ENCODE results near the gene GPR42.
"Not testable (repeated sequence)": the region's sequence is repeated elsewhere in the genome, so short reads cannot be mapped to it uniquely, and the experiment has no call there.

The GPR42 gene

DNA sequence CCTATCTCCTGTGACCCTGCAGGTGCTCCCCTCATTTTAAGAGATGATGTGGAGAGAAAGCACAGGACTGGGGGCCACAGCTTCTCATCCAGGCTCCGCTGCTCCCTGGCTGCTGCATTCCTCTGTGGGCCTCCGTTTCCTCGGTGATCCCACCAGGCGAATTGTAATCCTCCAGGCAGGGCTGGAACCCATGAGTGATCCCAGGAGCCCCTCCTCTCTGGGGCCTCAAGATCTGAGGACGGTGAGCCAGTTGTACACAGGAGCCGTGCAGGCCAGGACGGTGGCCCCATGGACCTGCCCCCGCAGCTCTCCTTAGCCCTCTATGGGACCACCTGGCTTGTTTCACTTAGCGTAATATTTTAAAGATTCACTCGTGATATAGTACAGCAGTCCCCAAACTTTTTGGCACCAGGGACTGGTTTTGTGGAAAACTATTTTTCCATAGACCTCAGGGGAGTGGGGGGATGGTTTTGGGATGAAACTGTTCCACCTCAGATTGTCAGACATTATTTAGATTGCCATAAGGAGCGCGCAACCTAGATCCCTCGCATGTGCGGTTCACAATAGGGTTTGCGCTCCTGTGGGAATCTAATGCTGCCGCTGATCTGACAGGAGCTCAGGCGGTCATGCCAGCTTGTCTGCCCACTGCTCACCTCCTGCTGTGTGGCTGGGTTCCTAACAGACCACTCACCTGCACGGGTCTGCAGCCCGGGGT, 7.0 kb upstream of the GPR42 start:
- no peak for DNase-seq

DNA sequence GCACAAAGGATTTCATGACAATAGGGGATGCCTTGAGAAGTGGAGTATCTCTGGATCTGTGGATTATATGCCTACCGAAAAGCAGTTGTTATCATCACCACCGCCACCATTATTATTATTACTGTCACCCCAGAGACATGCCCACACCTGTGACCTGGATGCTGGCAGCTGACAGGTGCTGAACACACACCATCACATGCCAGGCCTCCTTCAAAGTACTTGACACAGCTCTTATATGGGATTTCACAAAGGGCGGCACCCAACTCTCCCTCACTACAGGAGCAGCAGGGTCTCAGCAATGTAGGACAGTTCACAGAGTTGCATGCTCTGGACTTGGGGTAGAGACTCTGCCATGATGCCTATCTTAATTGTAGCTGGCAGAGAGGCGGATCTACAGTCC, 5.6 kb upstream of the GPR42 start:
- DNase-seq = no peak

DNA sequence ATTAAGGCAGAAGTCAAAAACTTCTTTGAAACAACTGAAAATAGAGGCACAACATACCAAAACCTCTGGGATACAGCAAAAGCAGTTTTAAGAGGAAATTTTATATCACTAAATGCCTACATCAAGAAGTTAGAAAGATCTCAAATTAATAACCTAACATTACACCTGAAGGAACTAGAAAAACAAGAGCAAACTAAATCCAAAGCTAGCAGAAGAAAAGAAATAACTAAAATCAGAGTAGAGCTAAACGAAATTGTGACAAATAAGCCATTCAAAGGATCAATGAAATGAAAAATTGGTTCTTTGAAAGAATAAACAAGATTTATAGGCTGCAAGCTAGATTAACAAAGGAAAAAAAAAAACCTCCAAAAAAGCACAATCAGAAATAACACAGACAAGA, 2.5 kb upstream of the GPR42 start:
- DNase-seq = no peak

DNA sequence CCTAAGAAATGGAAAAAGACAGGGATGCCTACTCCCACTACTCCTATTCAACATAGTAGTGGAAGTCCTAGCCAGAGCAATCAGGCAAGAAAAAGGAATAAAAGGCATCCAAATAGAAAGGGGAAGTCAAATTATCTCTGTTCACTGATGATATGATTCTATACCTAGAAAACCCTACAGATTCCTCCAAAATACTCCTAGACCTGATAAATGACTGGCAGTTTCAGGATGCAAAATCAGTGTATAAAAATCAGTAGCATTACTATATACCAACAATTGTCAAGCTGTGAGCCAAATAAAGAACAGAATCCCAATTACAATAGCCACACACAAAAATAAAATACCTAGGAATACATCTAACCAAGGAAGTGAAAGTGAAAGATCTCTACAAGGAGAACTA, 1.3 kb upstream of the GPR42 start:
- no peak for DNase-seq

DNA sequence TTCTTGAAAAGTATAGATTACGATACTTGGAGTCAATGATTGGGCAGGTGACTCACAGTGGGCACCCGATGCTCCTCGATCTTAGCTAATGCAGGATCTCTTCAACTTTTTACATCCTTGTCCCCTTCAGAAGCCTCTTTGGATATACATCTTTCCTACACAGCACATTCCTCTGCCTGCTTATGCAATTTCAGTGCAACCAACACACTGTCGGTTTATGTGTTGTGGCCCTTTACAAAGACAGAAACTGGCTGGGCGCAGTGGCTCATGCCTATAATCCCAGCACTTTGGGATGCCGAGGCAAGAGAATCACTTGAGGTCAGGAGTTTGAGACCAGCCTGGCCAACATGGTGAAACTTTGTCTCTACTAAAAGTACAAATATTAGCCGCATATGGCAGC, 2.6 kb downstream of the GPR42 start:
- no peak for DNase-seq

DNA sequence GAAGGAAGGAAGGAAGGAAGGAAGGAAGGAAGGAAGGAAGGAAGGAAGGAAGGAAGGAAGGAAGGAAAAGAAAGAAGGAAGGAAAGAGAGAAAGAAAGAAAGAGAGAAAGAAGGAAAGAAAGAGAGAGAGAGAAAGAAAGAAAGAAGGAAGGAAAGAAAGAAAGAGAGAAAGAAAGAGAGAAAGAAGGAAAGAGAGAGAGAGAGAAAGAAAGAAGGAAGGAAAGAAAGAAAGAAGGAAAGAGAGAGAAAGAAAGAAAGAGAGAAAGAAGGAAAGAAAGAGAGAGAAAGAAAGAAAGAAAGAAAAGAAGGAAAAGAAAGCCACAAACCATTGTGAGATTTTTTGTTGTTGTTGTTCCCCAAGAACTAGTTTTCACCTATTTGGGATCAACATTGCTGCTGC, 3.2 kb downstream of the GPR42 start:
- DNase-seq = not testable (repeated sequence)

DNA sequence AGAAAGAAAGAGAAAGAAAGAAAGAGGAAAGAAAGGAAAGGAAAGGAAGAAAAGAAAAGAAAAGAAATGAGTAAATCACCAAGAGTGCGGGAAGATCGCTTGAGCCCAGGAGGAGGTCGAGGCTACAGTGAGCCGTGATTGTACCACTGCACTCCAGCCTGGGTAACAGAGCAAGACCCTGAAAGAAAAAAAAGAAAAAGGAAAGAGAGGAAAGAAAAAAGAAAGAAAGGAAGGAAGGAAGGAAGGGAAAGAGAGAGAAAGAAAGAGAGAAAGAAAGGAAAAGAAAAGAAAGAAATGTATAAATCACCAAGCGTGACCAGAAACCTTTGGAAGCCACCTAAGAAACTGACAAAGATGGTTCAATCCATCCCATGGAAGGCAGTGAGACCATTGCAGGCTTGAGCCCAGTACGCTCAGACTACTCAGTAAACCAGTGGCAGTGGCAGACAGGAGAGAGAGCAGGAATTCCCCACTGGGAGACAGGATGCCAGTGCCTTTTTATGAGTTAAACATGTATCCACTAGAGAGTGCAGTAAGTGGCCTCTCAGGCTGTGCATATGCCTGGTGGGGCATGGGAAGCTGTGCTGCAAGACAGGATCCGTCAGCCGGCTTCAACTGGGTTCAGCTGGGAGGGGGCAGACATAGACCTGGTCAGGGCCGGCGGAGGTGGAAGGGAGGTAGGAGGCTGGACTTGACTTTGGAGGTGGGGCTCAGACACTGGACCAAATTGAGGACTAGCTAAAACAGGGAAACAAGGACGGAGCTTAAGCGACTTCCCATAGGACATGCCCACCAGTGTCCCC, 4.8 kb downstream of the GPR42 start:
- DNase-seq = no peak

DNA sequence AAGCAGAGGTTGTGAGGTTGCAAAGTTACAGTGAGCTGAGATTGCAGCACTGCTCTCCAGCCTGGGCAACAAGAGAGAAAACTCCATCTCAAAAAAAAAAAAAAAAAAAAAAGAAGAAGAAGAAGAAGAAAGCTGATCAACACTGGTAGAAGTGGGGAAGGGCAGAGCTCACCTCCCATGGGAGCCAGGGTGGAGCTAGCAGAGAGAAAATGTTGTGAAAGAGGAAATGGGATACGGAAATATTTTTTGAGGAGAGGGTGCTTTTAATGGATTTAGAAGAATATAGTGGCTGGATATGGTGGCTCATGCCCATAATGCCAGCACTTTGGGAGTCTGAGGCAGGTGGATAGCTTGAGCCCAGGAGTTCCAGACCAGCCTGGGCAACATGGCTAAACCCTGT, 6.8 kb downstream of the GPR42 start:
- no peak for DNase-seq

DNA sequence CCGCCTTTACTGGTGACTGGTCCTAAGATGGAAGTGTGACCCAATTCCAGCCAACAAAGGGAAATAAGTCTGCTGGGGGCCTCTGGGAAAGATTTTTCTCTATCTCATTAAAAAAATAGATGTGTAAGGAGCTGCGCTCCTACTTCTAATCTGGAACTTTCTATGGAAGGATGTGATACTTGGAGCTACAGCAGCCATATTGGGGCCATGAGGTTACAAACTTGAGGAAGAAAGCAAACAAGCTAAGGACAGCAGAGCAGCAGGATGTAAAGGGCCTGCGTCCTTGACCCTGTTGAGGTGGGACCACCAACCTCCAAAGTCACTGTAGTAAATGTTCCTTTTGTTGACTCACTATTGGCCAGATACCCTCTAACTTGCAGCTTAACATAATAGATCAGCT, 7.5 kb downstream of the GPR42 start:
- no peak for DNase-seq

DNA sequence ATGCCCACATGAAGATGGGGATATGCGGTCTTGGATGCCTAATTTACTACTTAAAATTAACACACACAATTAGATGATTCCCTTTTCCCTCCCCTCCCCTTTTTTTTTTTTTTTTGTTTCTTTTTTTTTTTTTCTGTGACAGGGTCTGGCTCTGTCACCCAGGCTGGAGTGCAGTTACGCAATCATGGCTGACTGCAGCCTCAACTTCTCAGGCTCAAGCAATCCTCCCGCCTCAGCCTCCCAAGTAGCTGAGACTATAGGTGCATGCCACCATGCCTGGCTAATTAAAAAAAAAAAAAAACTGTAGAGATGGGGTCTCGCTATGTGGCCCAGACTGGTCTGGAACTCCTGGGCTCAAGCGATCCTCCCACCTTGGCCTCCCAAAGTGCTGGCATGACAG, 8.7 kb downstream of the GPR42 start:
- DNase-seq = not testable (repeated sequence)

DNA sequence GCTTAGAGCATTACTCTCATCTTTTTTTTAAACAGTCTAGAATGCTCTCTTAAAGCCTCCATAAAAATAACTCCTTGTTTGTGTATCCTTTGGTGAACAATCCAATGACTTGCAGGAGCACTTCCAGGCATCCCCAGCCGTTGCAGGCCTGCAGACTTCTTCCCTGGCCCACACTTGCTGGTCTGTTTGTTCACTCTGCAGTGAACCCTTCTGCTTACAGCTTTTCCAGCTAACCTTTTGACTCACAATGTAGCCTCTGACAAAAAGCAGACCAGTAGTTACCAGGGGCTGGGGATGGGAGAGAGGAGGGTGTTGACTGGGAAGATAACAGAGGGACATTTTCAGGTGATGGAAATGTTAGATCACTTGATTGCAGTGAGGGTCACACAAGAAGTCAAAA, 9.1 kb downstream of the GPR42 start:
- no peak for DNase-seq

DNA sequence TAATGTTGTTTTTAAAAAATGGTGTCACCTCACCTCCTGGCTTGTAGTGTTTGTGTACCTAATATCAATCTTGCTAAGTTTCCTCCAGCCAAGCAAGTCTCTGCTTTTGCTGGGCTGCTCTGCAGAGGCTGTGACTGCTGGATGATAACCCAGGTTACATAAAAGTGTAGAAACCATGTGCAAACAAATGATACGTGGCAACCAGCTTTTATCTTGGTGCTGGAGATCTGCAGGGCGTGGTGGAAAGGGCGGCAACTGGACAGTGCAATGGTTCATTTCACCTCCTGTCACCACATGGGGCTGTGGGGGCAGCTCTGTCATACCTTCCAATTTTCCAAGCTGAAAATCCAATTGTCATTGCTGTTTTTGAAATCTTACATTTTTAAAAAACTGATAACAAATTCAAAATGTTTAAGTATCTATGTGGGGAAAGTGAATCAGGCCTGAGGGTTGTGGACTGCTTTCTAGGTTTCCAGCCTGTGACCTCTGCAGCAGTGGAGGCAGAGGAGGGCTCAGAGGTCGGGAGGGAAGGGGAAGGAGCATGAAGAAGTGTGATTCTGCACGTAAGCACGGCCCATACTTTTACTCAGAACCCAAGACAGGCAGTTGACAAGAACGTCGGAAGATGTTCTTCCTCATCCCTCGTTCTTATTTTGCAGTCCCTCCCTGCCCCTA, 9.7 kb downstream of the GPR42 start:
- DNase-seq = no peak

DNA sequence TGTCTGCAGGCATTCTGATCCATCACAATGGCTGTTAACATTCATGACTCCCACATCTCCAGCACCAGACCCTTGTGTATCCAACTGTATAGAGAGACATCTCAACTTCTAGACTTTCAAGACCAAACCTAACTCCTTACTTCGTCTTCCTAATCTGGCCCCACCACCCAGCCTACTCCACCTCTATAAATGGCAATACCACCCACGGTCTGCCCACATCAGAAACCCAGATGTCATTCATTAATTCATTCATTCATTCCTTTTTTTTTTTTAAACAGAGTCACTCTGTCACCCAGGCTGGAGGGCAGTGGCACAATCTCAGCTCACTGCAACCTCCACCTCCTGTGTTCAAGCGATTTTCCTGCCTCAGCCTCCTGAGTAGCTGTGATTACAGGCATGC, 10.4 kb downstream of the GPR42 start:
- no peak for DNase-seq

DNA sequence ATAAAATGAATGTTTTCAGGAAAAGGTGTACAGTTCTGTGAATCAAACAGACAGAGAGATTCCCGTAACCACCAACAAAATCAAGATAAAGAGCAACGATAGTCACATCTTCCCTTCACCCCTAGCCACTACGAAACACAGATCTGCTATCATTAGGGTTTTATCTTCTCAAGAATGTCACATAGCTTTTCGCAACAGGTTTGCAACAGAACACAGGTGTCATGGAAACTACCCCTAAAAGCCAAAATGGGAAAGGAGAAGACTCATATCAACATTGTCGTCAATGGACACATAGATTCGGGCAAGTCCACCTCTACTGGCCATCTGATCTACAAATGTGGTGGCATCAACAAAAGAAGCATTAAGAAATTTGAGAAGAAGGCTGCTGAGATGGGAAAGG, 11.1 kb downstream of the GPR42 start:
- no peak for DNase-seq

DNA sequence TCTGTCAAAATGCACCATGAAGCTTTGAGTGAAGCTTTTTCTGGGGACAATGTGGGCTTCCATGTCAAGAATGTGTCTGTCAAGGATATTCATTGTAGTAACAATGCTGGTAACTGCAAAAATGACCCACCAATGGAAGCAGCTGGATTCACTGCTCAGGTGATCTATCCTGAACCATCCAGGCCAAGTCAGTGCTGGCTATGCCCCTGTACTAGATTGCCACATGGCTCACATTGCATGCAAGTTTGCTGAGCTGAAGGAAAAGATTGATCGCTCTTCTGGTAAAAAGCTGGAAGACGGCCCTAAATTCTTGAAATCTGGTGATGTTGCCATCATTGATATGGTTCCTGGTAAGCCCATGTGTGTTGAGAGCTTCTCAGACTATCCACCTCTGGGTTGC, 12.7 kb downstream of the GPR42 start:
- no peak for DNase-seq

DNA sequence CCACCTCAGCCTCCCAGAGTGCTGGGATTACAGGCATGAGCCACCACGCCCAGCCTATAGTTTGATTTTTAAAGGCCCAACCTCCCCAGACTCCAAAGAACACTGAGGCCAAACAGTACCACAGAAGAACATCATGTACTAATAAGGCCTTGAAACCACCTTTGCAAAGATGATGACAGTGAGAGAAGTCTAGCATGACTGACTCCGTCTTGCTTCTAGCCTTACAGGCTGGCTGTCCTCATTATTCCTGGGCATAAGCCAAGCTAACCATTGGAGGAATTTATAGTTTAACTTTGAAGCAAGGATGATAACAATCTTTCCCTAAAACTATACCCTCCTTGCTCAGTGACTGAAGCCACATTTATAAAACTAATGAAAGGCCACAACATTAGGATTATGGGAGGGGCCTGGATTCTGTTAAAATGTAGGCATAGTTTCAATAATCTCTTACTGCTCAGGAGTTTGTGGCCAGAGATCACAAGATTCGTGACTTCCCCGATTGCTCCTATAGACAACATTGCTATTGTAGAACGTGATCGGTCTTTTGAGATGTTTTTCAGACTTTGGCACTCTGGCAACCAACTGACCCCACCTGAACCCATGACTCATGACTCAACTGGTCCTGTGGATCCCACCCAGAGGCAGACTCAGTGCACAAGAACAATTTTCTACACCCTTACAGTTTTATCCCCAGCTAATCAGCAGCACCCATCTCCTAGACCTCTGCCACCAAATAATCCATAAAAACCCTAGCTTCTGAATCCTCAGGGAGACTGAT, 17.6 kb downstream of the GPR42 start:
- DNase-seq = no peak

DNA sequence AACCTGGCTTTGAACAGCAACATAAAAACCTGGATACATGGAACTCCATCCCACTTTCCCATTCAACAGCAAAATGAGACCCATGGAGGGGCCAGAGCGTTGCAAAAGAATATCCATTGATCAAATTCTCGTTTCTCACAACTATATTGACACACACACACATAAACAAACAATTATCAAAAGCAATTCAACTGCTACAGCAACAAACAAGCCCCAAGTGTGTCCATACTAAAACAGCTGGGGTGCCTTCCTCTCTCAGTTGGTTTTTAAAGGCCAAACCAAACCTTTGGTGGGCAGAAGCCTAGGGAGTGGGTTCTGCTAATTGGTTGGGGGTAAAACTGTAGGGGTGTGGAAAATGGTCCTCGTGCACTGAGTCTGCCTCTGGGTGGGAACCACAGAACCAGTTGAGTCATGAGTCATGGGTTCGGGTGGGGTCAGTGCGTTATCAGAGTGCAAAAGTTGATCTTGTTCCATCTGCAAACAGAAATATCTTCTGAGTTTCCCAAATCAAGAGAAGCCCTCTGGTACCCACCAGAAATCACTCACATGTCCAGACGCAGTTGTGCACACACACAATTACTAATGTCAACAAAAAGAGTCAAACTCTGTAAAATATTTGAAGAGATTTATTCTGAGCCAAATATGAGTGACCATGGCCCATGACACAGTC, 18.5 kb downstream of the GPR42 start:
- no peak for DNase-seq

DNA sequence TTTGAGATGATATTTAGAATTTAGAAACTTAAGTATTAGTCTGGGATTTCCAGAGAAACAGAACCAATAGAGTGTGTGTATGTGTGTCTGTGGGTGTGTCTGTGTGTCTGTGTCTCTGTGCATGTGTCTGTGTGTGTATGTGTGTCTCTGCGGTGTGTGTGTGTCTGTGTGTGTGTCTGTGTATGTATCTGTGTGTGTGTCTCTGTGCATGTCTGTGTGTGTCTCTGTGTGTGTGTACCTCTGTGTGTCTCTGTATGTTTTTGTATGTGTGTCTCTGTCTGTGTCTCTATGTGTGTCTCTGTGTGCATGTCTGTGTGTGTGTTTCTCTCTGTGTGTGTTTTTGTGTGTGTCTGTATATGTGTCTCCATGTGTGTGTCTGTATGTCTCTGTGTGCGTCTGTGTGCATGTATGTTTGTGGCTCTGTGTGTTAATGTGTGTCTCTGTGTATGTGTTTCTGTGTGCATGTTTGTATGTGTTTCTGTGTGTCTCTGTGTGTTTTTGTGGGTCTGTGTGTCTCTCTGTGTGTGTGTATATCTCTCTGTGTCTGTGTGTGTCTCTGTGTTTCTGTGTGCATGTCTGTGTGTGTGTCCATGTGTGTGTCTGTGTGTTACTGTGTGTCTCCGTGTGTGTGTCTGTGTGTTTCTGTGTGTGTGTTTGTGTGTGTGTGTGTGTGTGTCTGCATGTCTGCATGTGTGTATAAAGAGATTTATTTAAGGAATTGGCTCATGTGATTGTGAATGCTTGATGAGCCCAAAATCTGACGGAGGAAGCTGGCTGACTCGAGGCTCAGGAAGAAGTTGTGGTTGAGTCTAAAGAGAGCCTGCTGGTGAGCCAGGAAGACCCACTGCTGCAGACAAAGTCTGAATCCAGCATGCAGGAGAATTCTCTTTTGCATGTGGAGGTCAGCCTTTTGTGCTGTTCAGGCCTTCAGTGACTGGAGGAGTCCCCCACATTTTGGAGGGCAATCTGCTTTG, 22.2 kb downstream of the GPR42 start:
- peak; percentile 47 for DNase-seq

DNA sequence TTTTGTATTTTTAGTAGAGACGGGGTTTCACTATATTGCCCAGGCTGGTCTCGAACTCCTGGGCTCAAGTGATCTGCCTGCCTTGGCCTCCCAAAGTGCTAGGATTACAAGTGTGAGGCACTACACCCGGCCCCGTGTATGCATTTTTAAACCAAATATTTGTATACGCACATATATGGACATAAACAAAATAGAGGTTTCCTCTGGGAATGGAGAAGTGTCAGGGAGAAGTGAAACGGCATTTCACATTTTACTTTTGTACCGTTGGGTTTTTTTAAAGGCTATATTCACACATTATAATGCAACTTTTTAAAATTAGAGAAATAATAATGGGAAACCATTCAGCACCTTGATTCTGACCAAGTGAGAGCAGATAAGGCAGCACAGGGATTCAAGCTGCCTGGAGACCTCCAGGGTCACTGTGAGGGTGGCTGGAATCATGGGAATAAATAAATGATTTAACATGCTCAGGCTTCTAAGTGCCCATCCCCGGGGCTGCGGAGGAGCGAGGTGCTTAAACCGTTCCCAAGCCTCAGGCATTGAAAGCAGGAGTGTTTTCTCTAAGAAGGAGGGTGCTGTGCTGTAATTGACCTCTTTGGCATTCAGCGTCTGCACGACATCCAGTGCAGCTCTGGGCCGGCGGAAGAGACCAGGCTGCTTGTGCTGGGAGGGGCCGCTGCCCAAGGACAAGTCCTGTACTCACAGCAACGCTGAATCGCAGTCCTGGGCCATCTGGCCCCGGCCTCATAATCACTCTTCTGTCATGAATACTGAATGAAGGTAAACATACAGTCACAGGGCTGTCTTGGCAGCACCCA, 24.7 kb downstream of the GPR42 start:
- DNase-seq = peak; percentile 46

DNA sequence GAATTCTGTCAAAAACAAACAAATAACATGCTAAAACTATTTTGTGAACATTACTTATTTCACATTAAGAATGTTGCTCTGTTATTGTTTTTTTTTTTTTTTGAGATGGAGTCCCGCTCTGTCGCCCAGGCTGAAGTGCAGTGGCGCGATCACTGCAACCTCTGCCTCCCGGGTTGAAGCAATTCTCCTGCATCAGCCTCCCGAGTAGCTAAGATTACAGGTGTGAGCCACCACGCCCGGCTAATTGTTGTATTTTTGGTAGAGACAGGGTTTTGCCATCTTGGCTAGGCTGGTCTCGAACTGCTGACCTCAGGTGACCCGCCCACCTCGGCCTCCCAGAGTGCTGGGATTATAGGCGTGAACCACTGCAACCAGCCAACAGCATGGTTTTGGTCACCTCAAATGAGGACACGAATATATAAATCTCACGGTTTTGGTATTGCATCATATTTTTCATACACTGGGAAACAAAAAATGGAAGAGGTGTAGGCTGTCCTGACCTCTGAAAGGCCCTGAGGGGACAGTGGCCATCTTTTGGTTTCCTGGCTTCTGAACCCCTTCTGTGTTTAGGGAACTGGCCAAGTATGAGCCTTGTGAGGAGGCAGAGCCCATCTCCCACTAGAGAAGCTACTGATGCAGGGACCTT, 25.5 kb downstream of the GPR42 start:
- DNase-seq = no peak

Data from suppressor macrophage treated with lipopolysaccharide for 4 hours (primary cell).